Putamen (tissue), 1 donor: Measurements from ENCODE around the gene FBXW8.

ENCODE experiments used
- DNase-seq: peaks from one replicate; pipeline ENCODE4 v3.0.0-alpha.2; 2016; ENCODE audit warnings: low spot score

FBXW8 gene

GRCh38 chr12:116910645-116911451, at the start of gene FBXW8:
TSS of gene FBXW8 (plus strand) at chr12:116910950. CDS start at chr12:116911038, 88 bp downstream.
- peak; percentile 25 for DNase-seq

- no peak for DNase-seq
Observed at GRCh38 chr12:116861320-116861719, 49.4 kb upstream of the FBXW8 start.

- no peak for DNase-seq
Observed at GRCh38 chr12:116862167-116862566, 48.6 kb upstream of the FBXW8 start.

GRCh38 chr12:116863275-116863767, 47.4 kb upstream of the FBXW8 start:
- no peak for DNase-seq

GRCh38 chr12:116864371-116865160, 46.2 kb upstream of the FBXW8 start:
- no peak for DNase-seq

- DNase-seq = no peak
Observed at GRCh38 chr12:116867523-116867922, 43.2 kb upstream of the FBXW8 start.

- DNase-seq = no peak
Observed at GRCh38 chr12:116870306-116870705, 40.4 kb upstream of the FBXW8 start.

- DNase-seq = no peak
Observed at GRCh38 chr12:116874324-116874995, 36.3 kb upstream of the FBXW8 start.

GRCh38 chr12:116876151-116876869, 34.4 kb upstream of the FBXW8 start:
- DNase-seq = no peak

- no peak for DNase-seq
Observed at GRCh38 chr12:116878567-116879508, 31.9 kb upstream of the FBXW8 start.

- no peak for DNase-seq
Observed at GRCh38 chr12:116879509-116880212, 31.1 kb upstream of the FBXW8 start.

- DNase-seq = no peak
Observed at GRCh38 chr12:116880213-116880816, 30.4 kb upstream of the FBXW8 start.

- DNase-seq = no peak
Observed at GRCh38 chr12:116880817-116881324, 29.9 kb upstream of the FBXW8 start.

GRCh38 chr12:116881325-116881876, 29.3 kb upstream of the FBXW8 start, which contains the start of gene HRK:
TSS of gene HRK (minus strand) at chr12:116881441. CDS start at chr12:116881307, 134 bp downstream.
- no peak for DNase-seq

- no peak for DNase-seq
Observed at GRCh38 chr12:116881877-116882507, 28.8 kb upstream of the FBXW8 start.

GRCh38 chr12:116882742-116883141, 28.0 kb upstream of the FBXW8 start:
- DNase-seq = no peak

- no peak for DNase-seq
Observed at GRCh38 chr12:116884871-116885270, 25.9 kb upstream of the FBXW8 start.

- no peak for DNase-seq
Observed at GRCh38 chr12:116885491-116885890, 25.3 kb upstream of the FBXW8 start.
